Stomach (tissue), 4 donors: Measurements from ENCODE around the gene CERKL.

Source experiments
- CTCF ChIP-seq, 7 experiments: fragments of 450-650 bp in 4 of 7; fragments of 200-600 bp in 3 of 7; sonication (generic) in 3 of 7; IDR thresholded peaks; one replicate each; pipeline ENCODE4 v1.5.1; 2016 to 2019; ENCODE audit warnings: antibody characterized with exemption in 7 of 7, control low read depth in 2 of 7, mild to moderate bottlenecking in 1 of 7
- POLR2A ChIP-seq, 4 donors: fragments of 450-650 bp; IDR thresholded peaks; one replicate each; pipeline ENCODE4 v1.6.1; 2016; ENCODE audit warnings: antibody characterized with exemption in 4 of 4, control low read depth in 2 of 4, mild to moderate bottlenecking in 1 of 4, moderate library complexity in 1 of 4
- POLR2AphosphoS5 ChIP-seq, 3 donors: sonication (generic); formaldehyde crosslinking; IDR thresholded peaks; one replicate each; pipeline ENCODE4 v1.6.1; 2016; ENCODE audit warnings: antibody characterized with exemption in 3 of 3

GRCh38 chr2:181570059-181570458, 86.8 kb downstream of the CERKL start:
- TF ChIP-seq CTCF (IDR thresholded peaks at IDR 0.05) (no peak), POLR2AphosphoS5 (IDR thresholded peaks at IDR 0.05) (no peak), POLR2A (IDR thresholded peaks at IDR 0.05) (no peak)
